ENCODE data around the gene TENT5C.

DNA sequence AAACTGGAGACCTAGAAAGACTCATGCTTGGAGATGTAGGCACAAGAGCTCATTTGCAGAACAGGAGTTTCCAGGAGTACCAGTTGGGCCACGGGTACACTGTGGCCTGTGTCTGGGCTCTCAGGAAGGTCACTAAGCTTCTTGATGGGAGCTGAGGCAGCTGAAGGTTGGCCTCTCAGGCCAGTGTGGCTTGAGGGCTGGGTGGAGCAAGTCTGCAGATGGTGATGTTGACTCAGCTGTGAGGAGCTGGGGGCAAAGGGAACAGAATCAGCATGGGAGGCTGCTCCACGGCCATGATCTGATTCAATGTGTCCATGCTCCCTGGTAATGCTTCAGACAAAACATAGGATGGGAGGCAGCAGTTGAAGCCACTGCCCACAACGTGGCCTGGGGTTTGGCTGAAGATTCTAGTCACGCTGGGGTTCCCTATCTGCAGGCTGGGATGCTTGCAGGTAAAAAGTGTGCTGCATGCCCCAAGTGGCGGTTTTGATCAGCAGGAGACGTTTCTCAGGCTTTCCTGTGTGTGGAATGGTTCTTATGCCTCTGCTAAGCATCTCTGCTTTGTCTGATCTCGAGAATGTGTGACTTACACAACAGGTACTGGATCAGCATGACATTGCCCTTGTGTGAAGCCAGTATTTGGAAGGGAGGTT is 15.4 kb upstream of the TENT5C start:
- TF ChIP-seq, protein P1, sequence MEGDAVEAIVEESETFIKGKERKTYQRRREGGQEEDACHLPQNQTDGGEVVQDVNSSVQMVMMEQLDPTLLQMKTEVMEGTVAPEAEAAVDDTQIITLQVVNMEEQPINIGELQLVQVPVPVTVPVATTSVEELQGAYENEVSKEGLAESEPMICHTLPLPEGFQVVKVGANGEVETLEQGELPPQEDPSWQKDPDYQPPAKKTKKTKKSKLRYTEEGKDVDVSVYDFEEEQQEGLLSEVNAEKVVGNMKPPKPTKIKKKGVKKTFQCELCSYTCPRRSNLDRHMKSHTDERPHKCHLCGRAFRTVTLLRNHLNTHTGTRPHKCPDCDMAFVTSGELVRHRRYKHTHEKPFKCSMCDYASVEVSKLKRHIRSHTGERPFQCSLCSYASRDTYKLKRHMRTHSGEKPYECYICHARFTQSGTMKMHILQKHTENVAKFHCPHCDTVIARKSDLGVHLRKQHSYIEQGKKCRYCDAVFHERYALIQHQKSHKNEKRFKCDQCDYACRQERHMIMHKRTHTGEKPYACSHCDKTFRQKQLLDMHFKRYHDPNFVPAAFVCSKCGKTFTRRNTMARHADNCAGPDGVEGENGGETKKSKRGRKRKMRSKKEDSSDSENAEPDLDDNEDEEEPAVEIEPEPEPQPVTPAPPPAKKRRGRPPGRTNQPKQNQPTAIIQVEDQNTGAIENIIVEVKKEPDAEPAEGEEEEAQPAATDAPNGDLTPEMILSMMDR (IDR thresholded peaks at IDR 0.05), result no peak
- no peak for TF ChIP-seq POLR2AphosphoS5 (IDR thresholded peaks at IDR 0.05)

Measured in breast epithelium (tissue), 3 donors.